NB4 (cell line): ENCODE results near the gene EXOC6B.

ENCODE experiments used
- MYC ChIP-seq: IDR thresholded peaks from 2 replicates; pipeline ENCODE4 v1.6.1; 2011; ENCODE audit warnings: low read depth, low read length
- POLR2A ChIP-seq: IDR thresholded peaks from 2 replicates; pipeline ENCODE4 v1.6.1; 2011; ENCODE audit warnings: mild to moderate bottlenecking; ENCODE audit not compliant: insufficient read length; ENCODE audit errors: extremely low read depth
- TF ChIP-seq, protein P1 (sequence below): IDR thresholded peaks from one replicate; pipeline ENCODE4 v1.5.1; 2012; ENCODE audit warnings: low read depth, low read length
- TF ChIP-seq, protein P2 (sequence below): IDR thresholded peaks from 2 replicates; pipeline ENCODE4 v1.6.1; 2011; ENCODE audit warnings: low read depth, low read length

DNA sequence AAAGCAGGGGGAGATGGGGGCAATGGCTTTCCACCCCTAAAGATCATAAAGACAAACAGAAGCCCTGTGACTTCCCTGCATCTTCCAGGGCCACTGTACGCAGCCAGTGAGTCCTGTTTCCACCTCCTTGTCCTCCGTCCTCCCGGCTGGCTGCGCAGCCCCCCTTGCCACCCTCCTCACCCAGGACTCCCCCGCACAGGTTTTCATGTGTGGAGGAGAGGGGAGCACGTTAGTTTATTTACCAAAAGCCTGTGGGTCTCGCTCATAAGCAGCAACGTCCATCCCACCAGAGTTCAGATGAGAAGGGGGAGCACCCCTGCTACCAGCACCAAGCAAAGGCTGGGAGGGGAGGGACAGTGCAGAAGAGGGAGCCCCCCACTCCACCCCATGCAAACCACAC lies 689.9 kb downstream of the EXOC6B start:
- TF ChIP-seq, protein P1, sequence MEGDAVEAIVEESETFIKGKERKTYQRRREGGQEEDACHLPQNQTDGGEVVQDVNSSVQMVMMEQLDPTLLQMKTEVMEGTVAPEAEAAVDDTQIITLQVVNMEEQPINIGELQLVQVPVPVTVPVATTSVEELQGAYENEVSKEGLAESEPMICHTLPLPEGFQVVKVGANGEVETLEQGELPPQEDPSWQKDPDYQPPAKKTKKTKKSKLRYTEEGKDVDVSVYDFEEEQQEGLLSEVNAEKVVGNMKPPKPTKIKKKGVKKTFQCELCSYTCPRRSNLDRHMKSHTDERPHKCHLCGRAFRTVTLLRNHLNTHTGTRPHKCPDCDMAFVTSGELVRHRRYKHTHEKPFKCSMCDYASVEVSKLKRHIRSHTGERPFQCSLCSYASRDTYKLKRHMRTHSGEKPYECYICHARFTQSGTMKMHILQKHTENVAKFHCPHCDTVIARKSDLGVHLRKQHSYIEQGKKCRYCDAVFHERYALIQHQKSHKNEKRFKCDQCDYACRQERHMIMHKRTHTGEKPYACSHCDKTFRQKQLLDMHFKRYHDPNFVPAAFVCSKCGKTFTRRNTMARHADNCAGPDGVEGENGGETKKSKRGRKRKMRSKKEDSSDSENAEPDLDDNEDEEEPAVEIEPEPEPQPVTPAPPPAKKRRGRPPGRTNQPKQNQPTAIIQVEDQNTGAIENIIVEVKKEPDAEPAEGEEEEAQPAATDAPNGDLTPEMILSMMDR = no peak
- TF ChIP-seq POLR2A = no peak
- TF ChIP-seq, protein P2, sequence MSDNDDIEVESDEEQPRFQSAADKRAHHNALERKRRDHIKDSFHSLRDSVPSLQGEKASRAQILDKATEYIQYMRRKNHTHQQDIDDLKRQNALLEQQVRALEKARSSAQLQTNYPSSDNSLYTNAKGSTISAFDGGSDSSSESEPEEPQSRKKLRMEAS = no peak
- TF ChIP-seq MYC = no peak
